Stimulated activated CD8-positive, alpha-beta memory T cell treated with anti-CD3 and anti-CD28 coated beads, Interleukin-12 subunit alpha, Interleukin-12 subunit beta, amount 100 ng/mL, for 4 hours (primary cell): ENCODE results near the gene TRRAP.

Experiments
- DNase-seq: peaks from one replicate; pipeline ENCODE4 v3.0.0-alpha.2; 2020; ENCODE audit warnings: low read depth

TRRAP gene

DNA sequence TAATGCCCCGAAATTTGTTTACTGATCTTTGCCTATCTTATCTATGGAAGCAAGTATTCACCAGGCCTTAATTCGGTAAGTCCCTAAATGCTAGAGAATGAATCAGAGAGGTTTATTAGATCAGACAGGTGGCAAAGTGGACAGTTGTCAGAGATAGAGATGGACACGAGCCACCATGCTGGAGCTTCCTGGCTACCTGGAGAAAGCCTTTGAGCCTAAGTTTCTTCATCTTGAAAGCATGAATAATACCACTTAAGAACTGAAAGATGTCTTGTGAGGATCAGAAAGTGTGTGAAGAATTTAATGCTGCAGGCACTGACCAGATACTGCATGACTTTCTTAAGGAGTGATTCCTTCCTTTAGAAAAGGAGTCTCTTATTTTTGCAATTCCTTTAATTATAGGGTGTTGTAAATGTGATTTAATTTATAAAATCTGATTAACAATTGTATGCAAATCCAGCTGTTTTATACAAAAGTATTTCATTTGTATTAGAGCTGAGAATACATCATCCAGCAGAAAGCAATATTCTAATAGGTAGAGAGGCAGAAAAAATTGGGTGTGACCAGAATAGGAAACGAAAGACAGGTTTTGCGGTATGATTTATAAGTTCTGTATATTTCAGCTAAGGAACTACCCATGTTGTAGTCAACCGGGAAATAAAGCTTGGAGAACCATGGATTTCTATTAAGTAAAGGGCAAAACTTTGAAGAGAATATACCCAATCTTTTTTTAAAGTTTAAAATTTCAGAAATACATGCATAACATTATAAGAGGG is 182.9 kb downstream of the TRRAP start:
- no peak for DNase-seq
